Fibroblast of skin of scalp (primary cell): ENCODE data around the gene PLIN4.
"Not testable (repeated sequence)": the region's sequence is repeated elsewhere in the genome, so short reads cannot be mapped to it uniquely, and the experiment has no call there.

ENCODE experiments used
- DNase-seq: peaks from one replicate; pipeline ENCODE4 v3.0.0-alpha.2; 2013

Gene PLIN4

DNA sequence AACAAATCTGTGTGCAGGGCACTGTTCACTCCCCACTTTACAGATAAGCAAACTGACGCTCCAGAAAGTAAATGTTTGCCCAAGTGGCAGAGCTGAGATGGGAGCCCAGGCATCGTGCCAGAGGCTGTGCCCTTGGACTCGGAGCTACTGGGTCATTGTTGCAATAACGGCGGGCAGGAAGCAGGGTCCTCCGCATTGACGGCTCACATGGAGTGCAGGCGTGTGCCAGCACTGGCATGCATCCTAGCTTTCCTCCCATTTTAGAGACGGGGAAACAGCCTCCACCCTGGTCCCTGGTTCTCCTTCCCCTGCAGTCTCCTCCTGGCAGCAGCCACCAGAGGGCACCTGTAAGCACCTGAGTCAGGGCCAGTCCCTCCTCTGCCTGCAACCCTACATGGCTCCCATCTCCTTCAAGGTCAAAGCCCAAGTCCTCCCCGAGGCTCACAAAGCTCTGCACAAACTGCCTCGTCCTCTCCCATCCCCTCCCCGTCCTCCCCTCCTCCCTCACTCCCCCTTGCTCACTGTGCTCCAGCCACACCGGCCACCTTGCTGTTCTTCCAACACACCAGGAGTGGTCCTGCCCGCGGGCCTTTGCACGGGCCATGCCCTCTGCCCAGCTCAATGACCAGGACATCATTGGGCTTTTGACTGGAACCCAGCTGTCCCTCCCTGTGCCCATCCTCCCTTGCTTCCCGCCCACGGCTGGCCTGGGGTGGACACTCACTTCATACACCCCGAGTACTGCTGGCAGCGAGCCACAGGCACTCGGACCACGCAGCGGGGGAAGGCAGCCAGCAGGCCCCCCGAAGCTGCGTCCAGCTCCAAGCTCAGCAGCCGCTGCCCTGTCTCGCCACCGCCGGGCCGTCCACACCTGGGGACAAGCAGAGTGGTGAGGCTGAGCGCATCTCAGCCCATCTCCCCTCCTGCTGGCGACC lies 29.3 kb upstream of the PLIN4 start:
- DNase-seq: no peak

DNA sequence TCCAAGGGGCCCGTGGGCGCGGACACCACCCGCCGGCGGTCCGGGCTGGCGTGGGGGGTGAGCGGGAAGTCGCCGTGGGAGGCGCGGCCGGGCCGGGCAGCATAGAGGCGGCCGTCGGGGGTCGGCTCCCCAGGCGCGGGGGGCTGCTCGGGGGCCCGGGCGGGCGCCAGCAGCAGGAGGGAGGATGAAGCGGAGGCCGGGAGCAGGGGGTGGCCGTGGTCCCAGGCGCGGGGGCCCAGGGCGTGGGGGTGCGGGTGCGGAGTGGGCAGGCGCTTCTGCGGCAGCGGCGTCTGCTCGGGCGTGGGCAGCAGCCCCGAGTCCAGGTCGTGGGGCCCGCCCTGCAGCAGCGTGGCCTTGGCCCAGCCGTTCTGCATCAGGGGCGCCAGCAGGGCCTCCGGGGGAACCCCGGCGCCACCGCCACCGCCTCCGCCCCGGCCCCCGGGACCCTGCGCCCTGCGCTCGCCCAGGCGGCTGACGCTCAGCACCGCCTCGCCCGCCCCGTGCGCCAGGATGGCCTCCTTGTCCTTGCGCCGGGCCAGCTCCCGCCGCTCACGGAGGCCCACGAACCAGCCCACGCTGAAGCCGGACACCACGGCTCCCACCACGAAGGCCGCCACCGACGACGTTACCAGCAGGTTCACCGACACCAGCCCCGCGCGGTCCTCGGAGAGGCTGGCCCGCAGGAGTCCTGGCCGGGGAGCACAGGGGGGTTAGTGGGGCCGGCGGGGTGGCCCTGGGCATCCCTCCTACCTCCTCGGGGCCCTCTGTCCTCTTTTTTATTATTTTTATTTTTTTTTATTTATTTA lies 25.8 kb upstream of the PLIN4 start:
- no peak for DNase-seq

DNA sequence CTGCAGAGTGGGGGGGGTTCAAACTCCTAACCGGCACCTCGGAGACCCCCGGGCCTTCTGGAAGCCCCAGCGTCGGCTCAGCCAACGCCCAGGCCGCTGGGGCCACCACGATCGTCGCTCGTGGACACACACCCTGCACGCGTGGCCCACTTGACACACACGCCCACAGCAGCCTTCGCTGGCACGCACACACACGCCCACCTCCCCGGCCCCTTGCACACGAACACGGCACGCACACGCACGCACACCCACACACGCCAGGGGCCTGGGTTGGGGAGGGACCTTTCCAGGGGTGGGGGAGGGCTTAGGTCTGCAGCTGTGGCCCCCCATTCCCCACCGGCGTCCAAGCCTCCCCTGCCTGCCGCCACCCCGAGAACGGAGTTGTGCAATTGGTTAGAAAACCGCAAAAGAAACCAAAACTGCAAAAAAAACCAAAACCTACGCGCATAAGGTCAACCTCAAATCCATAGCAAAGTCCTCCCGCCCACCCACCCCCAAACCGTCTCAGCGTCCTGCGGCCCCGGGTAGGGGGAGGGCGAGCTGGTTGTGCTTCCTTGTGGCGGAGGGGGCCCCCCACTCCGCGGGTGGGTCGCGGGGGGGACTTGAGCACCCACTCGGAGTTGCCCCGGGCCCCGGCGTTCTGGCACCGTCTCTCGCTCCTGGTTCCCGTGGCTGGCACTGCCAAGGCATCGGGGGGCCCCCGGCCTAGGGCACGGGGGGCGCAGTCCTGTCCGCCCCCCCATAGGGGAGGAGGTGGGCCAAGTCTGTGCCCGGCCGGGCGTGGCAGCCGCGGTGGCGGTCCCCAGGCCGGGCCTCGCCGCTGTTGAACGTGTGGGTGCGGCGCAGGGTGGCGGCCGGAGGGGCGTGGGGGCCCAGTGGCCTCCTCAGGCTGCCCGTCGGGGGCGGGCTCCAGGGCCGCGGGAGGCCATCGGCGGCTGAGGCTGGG lies 24.9 kb upstream of the PLIN4 start:
- no peak for DNase-seq

- not testable (repeated sequence) for DNase-seq
Observed at GRCh38 chr19:4541806-4542145, 23.5 kb upstream of the PLIN4 start.

DNA sequence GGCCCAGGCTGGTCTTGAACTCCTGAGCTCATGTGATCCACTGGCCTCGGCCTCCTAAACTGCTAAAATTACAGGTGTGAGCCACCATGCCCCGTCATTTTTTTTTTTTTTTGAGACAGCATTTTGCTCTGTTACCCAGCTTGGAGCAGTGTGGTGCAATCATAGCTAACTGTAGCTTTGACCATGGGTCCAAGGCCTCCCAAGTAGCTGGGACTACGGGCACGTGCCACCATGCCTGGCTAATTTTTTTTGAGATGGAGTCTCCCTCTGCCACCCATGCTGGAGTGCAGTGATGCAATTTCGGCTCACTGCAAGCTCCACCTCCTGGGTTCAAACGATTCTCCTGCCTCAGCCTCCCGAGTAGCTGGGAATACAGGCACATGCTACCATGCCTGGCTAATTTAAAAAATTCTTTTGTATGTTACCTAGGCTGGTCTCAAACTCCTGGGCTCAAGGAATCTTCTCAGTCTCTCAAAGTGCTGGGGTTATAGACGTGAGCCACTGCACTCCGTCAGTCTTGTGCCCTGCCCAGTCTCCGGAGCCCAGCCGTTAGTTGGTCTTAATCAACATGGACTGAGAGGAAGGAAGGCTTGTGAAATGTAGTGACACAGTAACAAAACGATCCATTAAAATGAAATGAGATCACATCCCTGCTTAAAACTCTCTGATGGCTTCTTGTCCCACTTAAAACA lies 23.0 kb upstream of the PLIN4 start:
- DNase-seq: no peak

DNA sequence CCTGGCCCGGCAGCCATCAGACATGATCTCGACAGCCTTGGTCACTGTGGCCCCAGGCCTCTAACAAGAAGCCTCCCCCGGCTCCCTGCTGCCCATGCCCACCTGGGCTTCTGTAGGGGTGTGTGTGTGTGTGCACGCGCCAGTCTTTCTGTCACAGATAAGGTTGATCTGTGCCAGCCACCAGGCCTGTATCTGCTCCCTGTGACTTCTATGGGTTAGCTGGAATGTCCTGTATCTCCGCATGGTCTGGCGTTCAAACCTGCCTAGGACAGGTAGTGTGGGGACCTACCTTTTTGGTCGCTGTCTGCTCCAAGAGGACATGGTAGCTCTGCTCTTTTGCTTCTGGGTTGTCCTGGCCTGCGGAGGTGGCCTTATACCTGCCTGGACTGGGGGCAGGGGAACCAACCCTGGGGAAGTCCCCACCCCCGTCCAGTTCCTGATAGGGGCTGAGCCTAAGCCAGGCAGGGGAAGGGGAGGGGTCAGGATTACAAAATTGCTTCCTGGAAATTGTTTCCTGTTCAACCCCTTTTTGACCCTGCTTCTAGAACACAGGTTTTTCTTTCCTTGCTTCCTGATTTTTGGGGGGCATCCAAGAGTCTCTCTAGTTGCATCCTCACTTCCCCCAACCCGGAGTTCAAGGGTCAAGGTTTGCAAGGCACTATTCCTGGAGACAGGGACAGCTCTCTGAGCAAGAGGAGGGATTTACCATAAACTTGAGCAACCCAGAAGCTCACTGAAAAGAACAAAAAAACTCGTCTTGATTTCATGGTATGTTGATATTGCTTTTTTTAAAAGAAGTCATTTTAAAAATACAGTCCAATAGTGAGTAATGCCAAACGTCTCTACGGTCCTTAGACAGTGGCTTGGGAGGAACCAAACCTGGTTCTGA lies 21.7 kb upstream of the PLIN4 start, which contains the start of gene LRG1:
Gene LRG1, minus strand, starts transcription at position 344 of the 889 bp plus-strand sequence. Its CDS starts 23 bp downstream, at position 321.
- DNase-seq: no peak

DNA sequence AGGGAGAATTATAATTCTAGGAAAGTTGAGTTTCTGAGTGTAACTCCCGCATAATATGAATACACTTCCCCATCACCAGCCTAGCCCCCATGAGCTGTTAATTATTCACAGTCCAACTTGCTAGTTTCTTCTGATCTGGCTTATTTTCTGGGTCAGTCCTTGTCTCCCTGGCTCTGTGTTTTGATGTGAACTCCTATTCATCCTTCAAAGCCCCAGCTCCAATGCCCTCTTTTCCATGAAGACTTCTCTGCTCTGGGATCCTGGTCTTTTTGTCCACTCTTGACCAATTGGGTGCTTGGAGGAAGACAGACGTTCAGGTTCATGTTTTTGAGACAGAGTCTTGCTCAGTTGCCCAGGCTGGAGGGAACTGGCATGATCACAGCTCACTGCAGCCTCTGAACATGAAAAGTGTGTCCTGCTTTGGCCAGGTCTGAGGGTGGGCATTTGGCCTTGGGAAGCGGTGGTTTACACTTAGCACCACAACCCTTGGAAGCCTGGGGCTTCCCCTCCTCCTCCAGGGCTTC lies 20.9 kb upstream of the PLIN4 start:
- no peak for DNase-seq

GRCh38 chr19:4538601-4538954 lies 20.3 kb upstream of the PLIN4 start:
- DNase-seq: no peak

DNA sequence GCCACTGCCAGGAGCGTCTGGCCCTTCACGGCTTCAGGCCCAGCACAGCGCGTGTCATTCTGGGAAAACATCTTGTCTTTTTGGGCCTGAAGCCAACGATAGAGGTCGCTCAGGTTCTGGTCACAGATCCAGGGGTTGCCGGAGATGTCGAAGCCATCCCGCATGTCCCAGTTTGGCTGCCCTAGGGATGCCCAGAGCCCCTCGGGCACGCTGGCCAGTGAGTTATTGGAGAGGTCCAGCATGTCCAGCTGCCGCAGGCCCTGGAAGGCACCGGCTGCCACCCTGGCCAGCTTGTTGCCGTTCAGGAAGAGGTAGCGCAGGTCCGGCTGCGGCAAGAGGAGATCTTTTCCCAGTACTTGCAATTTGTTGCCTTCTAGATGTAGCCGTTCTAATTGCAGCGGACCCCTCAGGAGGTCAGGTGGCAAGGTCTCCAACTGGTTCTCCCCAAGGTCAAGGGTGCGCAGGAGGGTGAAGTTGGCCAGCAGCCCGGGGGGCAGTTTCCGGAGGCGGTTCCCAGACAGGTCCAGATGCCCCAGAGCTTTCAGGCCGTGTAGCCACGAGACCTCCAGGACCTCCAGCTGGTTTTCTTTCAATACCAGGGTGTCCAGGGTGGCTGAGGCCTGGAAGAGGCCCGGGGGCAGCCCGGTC lies 19.8 kb upstream of the PLIN4 start:
- DNase-seq: no peak

DNA sequence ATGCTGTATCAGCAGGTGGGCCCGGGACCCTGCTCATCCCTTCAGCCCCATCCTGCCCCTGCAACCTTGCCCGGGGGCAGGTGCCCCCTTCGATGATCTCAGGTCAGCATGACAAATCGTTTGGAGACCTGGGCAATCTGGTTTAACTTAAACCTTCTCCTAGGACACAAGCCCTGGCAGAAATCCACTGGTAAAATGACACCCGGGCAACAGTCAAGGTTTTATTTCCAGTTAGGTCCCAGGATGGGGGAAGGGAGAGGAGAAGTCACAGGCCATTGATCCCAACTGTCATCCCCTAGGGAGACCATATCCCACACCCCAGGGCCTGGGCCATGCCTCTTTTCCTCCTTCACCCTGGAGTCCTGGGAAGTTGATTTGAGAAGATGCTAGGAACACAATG lies 18.5 kb upstream of the PLIN4 start:
- no peak for DNase-seq

GRCh38 chr19:4534836-4535658 lies 16.8 kb upstream of the PLIN4 start, which contains the start of gene PLIN5:
Gene PLIN5 (minus strand): TSS chr19:4535224. CDS start chr19:4534074, 1,150 bp downstream.
- peak; percentile 31 for DNase-seq

GRCh38 chr19:4533835-4534424 lies 15.6 kb upstream of the PLIN4 start:
- DNase-seq: no peak

- DNase-seq: no peak
Observed at GRCh38 chr19:4533334-4533733, 15.0 kb upstream of the PLIN4 start.

- DNase-seq: no peak
Observed at GRCh38 chr19:4531562-4532165, 13.4 kb upstream of the PLIN4 start.

GRCh38 chr19:4529924-4530522 lies 11.7 kb upstream of the PLIN4 start:
- DNase-seq: no peak

GRCh38 chr19:4528843-4529242 lies 10.6 kb upstream of the PLIN4 start:
- no peak for DNase-seq

- not testable (repeated sequence) for DNase-seq
Observed at GRCh38 chr19:4527377-4527776, 9.1 kb upstream of the PLIN4 start.

DNA sequence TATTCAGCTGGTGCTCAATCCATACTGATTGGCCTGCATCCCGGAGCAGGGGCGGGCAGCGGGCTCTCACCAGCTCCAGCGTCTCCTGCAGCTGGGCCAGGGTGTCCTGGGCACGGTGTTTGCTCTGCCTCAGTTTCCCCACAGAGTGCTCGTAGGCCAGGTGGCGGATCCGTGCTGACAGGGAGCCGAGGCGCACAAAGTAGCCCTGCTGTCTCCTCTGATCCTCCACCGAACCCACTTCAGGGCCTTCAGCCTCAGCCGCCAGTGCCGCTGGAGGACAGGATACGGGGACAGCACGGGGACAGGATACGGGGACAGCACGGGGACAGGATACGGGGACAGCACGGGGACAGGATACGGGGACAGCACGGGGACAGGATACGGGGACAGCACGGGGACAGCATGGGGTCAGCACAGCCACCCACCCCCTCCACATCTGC lies 7.3 kb upstream of the PLIN4 start:
- DNase-seq: no peak
